Panc1 (cell line): ENCODE results near the gene MYO1A. TPM values are rescaled to one million over a fixed set of nuclear protein-coding genes. Genes with fewer than 3 reads are reported as not detected.

Source experiments
- ATAC-seq: fragments of 200-7000 bp; cut with Tn5 transposase; 2 replicates; pipeline ENCODE4 v1.9.1; 2020; ENCODE audit warnings: mild to moderate bottlenecking, moderate library complexity
- BruUV-seq: library from RNA; stranded (reverse); fragments of 400-500 nt; replicated peaks from 2 replicates; lab custom pipeline; 2021; lab: Mats Ljungman, UMichigan
- CTCF ChIA-PET: fragments of 300-600 bp; sonication (Branson Sonifier 250); formaldehyde crosslinking; loops from one replicate; lab custom pipeline; 2022; ENCODE audit warnings: antibody characterized with exemption; lab: Charles Lee
- POLR2A ChIA-PET: fragments of 300-600 bp; sonication (Branson Sonifier 250); formaldehyde crosslinking; loops from one replicate; lab custom pipeline; 2022; ENCODE audit warnings: antibody characterized with exemption; lab: Charles Lee
- DNase-seq: peaks from one replicate; pipeline ENCODE4 v3.0.0-alpha.2; 2010; ENCODE audit warnings: low read depth, low spot score
- H3K27ac ChIP-seq: 2 replicates; pipeline ENCODE4 v1.5.1; 2011; ENCODE audit warnings: mild to moderate bottlenecking, low read length, inconsistent platforms
- H3K27me3 ChIP-seq: fragments of 200-500 bp; sonication (Bioruptor generic); 2 replicates; pipeline ENCODE4 v1.6.0; 2014; ENCODE audit warnings: low read length, inconsistent platforms; ENCODE audit not compliant: control insufficient read depth, insufficient read depth
- H3K36me3 ChIP-seq: fragments of 200-500 bp; sonication (Bioruptor generic); 2 replicates; pipeline ENCODE4 v1.5.1; 2014; ENCODE audit warnings: inconsistent platforms, mild to moderate bottlenecking, low read length, moderate library complexity; ENCODE audit not compliant: control insufficient read depth, insufficient read depth
- H3K4me1 ChIP-seq: 2 replicates; pipeline ENCODE4 v1.5.1; 2011; ENCODE audit warnings: inconsistent platforms, mild to moderate bottlenecking, low read length, moderate library complexity; ENCODE audit not compliant: control insufficient read depth, insufficient read depth
- H3K4me3 ChIP-seq, 2 experiments: 2 replicates each; pipeline ENCODE4 v1.5.1; 2011 to 2012; ENCODE audit warnings: low read depth in 2 of 2, low read length in 2 of 2, mild to moderate bottlenecking in 2 of 2, inconsistent platforms in 1 of 2, moderate library complexity in 1 of 2
- H3K9me3 ChIP-seq: fragments of 200-500 bp; sonication (Bioruptor generic); 2 replicates; pipeline ENCODE4 v1.5.1; 2014; ENCODE audit warnings: low read depth, mild to moderate bottlenecking, inconsistent platforms, low read length, moderate library complexity; ENCODE audit not compliant: control insufficient read depth, insufficient read depth
- POLR2AphosphoS5 ChIP-seq: IDR thresholded peaks from 2 replicates; pipeline ENCODE4 v1.6.1; 2012; ENCODE audit warnings: mild to moderate bottlenecking, low read depth, low read length, moderate library complexity
- SIN3A ChIP-seq: IDR thresholded peaks from 2 replicates; pipeline ENCODE4 v1.6.1; 2012; ENCODE audit warnings: low read depth, mild to moderate bottlenecking, low read length, moderate library complexity, borderline replicate concordance; ENCODE audit not compliant: insufficient read depth
- TCF7L2 ChIP-seq: IDR thresholded peaks from 2 replicates; pipeline ENCODE4 v1.6.1; 2011; ENCODE audit warnings: mild to moderate bottlenecking, low read depth, low read length, inconsistent platforms
- in situ Hi-C: cut with HindIII; loops from 2 replicates; pipeline ENCODE4 v1.10.0; 2016; ENCODE audit warnings: low sequenced_read_pairs, low pct_unique_long_range_greater_than_20kb
- intact Hi-C: fragments of 100-400 bp; cut with micrococcal nuclease; formaldehyde crosslinking; loops from one replicate; pipeline ENCODE4 v1.10.0; 2022; ENCODE audit not compliant: unreplicated experiment
- total RNA-seq: library from RNA; stranded (reverse); gene quantifications from one replicate; pipeline ENCODE4 v1.2.1, GENCODE V29; 2021; ENCODE audit not compliant: unreplicated experiment
- TF ChIP-seq, protein P1 (sequence below): fragments of 450-650 bp; IDR thresholded peaks from 2 replicates; pipeline ENCODE4 v1.5.1; 2017; ENCODE audit warnings: mild to moderate bottlenecking
- TF ChIP-seq, protein P2 (sequence below), 2 experiments: IDR thresholded peaks; 2 replicates each; pipeline ENCODE4 v1.6.1; 2011 to 2012; ENCODE audit warnings: low read depth in 2 of 2, control low read depth in 1 of 2, low read length in 1 of 2, mild to moderate bottlenecking in 1 of 2, moderate library complexity in 1 of 2; ENCODE audit not compliant: insufficient read depth in 1 of 2

MYO1A gene
- total RNA-seq, 1 experiment from 2014 or later = not detected

- Histone ChIP-seq H3K4me1 (no peaks in the 10 kb centered on the region), H3K27me3 (no peaks in the 10 kb centered on the region; the same call in 1 of the 2 replicates), H3K36me3 (no peaks in the 10 kb centered on the region), H3K4me3 (no peak overlapping the region), H3K9me3 (no peaks in the 10 kb centered on the region), H3K27ac (no peak overlapping the region)
- TF ChIP-seq TCF7L2 (no peak), SIN3A (no peak), POLR2AphosphoS5 (no peak)
- TF ChIP-seq, protein P1, sequence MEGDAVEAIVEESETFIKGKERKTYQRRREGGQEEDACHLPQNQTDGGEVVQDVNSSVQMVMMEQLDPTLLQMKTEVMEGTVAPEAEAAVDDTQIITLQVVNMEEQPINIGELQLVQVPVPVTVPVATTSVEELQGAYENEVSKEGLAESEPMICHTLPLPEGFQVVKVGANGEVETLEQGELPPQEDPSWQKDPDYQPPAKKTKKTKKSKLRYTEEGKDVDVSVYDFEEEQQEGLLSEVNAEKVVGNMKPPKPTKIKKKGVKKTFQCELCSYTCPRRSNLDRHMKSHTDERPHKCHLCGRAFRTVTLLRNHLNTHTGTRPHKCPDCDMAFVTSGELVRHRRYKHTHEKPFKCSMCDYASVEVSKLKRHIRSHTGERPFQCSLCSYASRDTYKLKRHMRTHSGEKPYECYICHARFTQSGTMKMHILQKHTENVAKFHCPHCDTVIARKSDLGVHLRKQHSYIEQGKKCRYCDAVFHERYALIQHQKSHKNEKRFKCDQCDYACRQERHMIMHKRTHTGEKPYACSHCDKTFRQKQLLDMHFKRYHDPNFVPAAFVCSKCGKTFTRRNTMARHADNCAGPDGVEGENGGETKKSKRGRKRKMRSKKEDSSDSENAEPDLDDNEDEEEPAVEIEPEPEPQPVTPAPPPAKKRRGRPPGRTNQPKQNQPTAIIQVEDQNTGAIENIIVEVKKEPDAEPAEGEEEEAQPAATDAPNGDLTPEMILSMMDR = no peak
- TF ChIP-seq, protein P2, sequence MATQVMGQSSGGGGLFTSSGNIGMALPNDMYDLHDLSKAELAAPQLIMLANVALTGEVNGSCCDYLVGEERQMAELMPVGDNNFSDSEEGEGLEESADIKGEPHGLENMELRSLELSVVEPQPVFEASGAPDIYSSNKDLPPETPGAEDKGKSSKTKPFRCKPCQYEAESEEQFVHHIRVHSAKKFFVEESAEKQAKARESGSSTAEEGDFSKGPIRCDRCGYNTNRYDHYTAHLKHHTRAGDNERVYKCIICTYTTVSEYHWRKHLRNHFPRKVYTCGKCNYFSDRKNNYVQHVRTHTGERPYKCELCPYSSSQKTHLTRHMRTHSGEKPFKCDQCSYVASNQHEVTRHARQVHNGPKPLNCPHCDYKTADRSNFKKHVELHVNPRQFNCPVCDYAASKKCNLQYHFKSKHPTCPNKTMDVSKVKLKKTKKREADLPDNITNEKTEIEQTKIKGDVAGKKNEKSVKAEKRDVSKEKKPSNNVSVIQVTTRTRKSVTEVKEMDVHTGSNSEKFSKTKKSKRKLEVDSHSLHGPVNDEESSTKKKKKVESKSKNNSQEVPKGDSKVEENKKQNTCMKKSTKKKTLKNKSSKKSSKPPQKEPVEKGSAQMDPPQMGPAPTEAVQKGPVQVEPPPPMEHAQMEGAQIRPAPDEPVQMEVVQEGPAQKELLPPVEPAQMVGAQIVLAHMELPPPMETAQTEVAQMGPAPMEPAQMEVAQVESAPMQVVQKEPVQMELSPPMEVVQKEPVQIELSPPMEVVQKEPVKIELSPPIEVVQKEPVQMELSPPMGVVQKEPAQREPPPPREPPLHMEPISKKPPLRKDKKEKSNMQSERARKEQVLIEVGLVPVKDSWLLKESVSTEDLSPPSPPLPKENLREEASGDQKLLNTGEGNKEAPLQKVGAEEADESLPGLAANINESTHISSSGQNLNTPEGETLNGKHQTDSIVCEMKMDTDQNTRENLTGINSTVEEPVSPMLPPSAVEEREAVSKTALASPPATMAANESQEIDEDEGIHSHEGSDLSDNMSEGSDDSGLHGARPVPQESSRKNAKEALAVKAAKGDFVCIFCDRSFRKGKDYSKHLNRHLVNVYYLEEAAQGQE (IDR thresholded peaks at IDR 0.05; ENCODE audit: insufficient read depth in 1 of 2, low read depth in 2 of 2, low read length in 1 of 2) = no peak
- BruUV-seq = no TSS peak
- CTCF ChIA-PET = no interaction called here
- no peak for ATAC-seq
- POLR2A ChIA-PET = no interaction called here
- intact Hi-C loops (no loop called here), in situ Hi-C loops (no loop called here)
- no peak for DNase-seq
These were observed 58.3 kb downstream of the MYO1A start for GRCh38 chr12:56991319-56992246.

DNA sequence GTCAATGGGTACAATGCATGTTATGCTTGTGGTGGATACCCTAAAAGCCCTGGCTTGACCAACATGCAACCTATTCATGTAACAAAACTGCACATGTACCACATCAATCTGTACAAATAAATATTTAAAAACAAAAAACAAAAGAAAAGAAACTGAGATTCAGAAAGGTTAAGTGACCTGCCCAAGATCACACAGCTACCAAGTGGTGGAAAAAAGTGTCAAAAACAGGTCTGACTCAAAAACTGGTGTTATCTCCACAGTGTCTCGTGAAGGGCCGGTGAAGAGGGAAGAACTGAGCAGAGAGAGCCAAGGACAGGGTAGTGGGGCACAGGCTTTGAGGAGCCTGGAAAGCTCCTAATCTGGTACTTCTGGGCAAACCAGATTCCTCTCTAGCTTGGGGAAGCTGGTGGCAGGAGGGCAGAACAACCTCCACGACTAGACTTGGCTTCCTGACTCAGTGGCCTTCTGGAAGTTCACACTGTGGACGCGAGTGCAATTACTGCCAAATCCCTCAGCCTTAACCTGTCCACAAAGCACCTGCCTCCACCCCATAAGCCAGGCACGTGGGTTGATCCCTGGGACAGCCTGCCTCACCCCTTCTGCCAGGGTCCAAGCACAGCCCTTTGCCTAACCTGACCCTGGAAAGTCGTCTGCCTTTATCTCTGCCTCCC, 59.1 kb downstream of the MYO1A start:
- ChIA-PET POLR2A (no interaction called here), CTCF (no interaction called here)
- TF ChIP-seq, protein P1 = no peak
- TF ChIP-seq, protein P2 (IDR thresholded peaks at IDR 0.05; ENCODE audit: insufficient read depth in 1 of 2, low read depth in 2 of 2, low read length in 1 of 2) = no peak
- TF ChIP-seq POLR2AphosphoS5 (no peak), TCF7L2 (no peak), SIN3A (no peak)
- intact Hi-C loops = no loop called here
- no peak for ATAC-seq
- no peak overlapping the region for H3K4me3 ChIP-seq
- DNase-seq = no peak
- H3K27ac ChIP-seq = no peak overlapping the region
- no peaks in the 10 kb centered on the region for H3K36me3 ChIP-seq
- in situ Hi-C loops = no loop called here
- H3K4me1 ChIP-seq = no peaks in the 10 kb centered on the region
- H3K27me3 ChIP-seq = no peaks in the 10 kb centered on the region; the same call in 1 of the 2 replicates
- no peaks in the 10 kb centered on the region for H3K9me3 ChIP-seq
- no TSS peak for BruUV-seq
